OCI-LY3 (cell line): ENCODE results near the gene C12orf60.

Experiments used
- CTCF ChIP-seq: fragments of 200-600, 300-600 bp; sonication (generic); IDR thresholded peaks from 2 replicates; pipeline ENCODE4 v1.5.1; 2014; ENCODE audit warnings: antibody characterized with exemption, low read length, low read depth
- EZH2phosphoT487 ChIP-seq: fragments of 200-600 bp; shearing (Covaris generic); IDR thresholded peaks from 2 replicates; pipeline ENCODE4 v1.6.1; 2018; ENCODE audit warnings: antibody characterized with exemption, mixed run types, low read depth

- TF ChIP-seq CTCF (no peak), EZH2phosphoT487 (no peak)
These were observed 20.7 kb downstream of the C12orf60 start for GRCh38 chr12:14824012-14824634.
